ENCODE results near the gene PLEKHJ1.

GRCh38 chr19:2242092-2242537 lies 6.0 kb upstream of the PLEKHJ1 start:
- TF ChIP-seq POLR2A (IDR thresholded peaks at IDR 0.05; ENCODE audit: low read depth, low read length) (no peak), POLR2AphosphoS5 (IDR thresholded peaks at IDR 0.05; ENCODE audit: low read depth, low read length) (0 out of 2 replicates have a peak, but pooled peaks have one; percentile 28), TAF1 (IDR thresholded peaks at IDR 0.05; ENCODE audit: borderline replicate concordance, low read depth, low read length) (no peak)
